BLaER1 treated with 17β-estradiol and CSF1 and Interleukin-3, amounts not matched to agents 10 nM and 100 nM (cell line): ENCODE measurements around the gene WNT5A.

Experiments used
- H3K27ac ChIP-seq, 11 experiments: shearing (Covaris generic); formaldehyde crosslinking; 2 replicates each; pipeline ENCODE4 v1.8.1; 2022
- H3K27me3 ChIP-seq, 11 experiments: shearing (Covaris generic); formaldehyde crosslinking; 2 replicates each; pipeline ENCODE4 v1.8.1; 2022
- H3K36me3 ChIP-seq, 11 experiments: shearing (Covaris generic); formaldehyde crosslinking; 2 replicates each; pipeline ENCODE4 v1.8.1; 2022
- H3K4me1 ChIP-seq, 10 experiments: shearing (Covaris generic); formaldehyde crosslinking; 2 replicates each; pipeline ENCODE4 v1.8.1; 2022
- H3K4me2 ChIP-seq, 11 experiments: shearing (Covaris generic); formaldehyde crosslinking; 2 replicates each; pipeline ENCODE4 v1.8.1; 2022
- H3K4me3 ChIP-seq, 10 experiments: shearing (Covaris generic); formaldehyde crosslinking; 2 replicates each; pipeline ENCODE4 v1.8.1; 2022
- H3K9ac ChIP-seq, 11 experiments: shearing (Covaris generic); formaldehyde crosslinking; 2 replicates each; pipeline ENCODE4 v1.8.1; 2022
- H3K9me3 ChIP-seq, 11 experiments: shearing (Covaris generic); formaldehyde crosslinking; replicated peaks in 1 of 11; 2 replicates each; pipeline ENCODE4 v1.8.1; 2022
- H4K20me1 ChIP-seq, 11 experiments: shearing (Covaris generic); formaldehyde crosslinking; 2 replicates each; pipeline ENCODE4 v1.8.1; 2022
- Cebpa-rat ChIP-seq, 11 experiments: shearing (Covaris generic); IDR thresholded peaks; 2 replicates each; pipeline ENCODE4 v1.8.1; 2022

WNT5A gene

DNA sequence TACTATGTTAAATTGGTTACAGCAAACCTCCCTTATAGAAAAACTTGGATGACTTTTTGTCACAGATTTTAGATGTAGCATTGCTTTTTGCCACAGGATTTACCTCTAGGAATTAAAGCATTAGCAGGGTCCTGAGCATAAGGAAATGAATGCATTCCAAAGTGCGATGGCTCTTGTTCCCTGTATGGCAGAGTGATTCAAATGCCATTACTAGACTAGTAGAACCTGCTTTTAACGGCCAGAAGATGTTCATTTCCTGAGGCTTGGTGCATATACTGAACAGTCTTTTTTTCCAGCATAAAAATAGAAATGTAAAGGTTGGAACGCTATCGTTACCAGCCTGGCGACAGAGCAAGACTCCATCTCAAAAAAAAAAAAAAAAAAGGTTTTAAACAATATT, 59.4 kb downstream of the WNT5A start:
- Histone ChIP-seq H3K27ac (no peak overlapping the region), H3K4me2 (no peak overlapping the region), H3K4me3 (no peak overlapping the region), H3K9ac (no peak overlapping the region), H3K27me3 (no peaks in the 10 kb centered on the region), H3K4me1 (no peaks in the 10 kb centered on the region), H4K20me1 (no peaks in the 10 kb centered on the region), H3K9me3 (peaks cover 0 to 11% (median 0%) of the 10 kb centered on the region in 11 experiments; a peak in 2 of 22 replicates), H3K36me3 (no peaks in the 10 kb centered on the region)
- TF ChIP-seq Cebpa-rat (IDR thresholded peaks at IDR 0.05), result no peak

DNA sequence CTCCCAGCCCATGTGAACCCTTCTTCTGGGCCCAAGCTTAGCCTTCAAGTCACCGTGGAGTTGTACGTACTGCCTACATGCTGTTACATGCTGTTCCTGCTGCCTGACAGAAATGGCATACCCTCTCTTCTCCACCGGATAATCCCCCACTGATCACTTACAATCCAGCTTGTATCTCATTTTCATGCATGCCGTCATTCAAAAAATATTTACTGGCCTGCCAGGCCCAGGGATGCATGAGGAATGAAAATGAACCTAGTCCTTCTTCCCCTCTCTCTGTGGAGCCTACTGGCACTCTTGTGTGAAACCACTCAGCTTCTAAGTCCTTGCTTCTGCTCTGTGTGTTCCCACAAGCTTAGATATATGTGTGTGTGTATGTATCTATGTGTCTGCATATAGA, 60.6 kb downstream of the WNT5A start:
- no peaks in the 10 kb centered on the region for H3K36me3 ChIP-seq
- no peak for TF ChIP-seq Cebpa-rat (IDR thresholded peaks at IDR 0.05)

GRCh38 chr3:55423782-55424181, 63.3 kb downstream of the WNT5A start:
- Histone ChIP-seq H3K27me3 (no peaks in the 10 kb centered on the region), H3K27ac (no peak overlapping the region), H3K36me3 (no peaks in the 10 kb centered on the region), H4K20me1 (no peaks in the 10 kb centered on the region), H3K9ac (no peak overlapping the region), H3K4me3 (no peak overlapping the region), H3K4me2 (no peak overlapping the region), H3K4me1 (no peaks in the 10 kb centered on the region), H3K9me3 (peaks cover 0 to 25% (median 8%) of the 10 kb centered on the region in 11 experiments; a peak in 13 of 22 replicates)
- no peak for TF ChIP-seq Cebpa-rat (IDR thresholded peaks at IDR 0.05)

More for the DNA sequence above, 60.6 kb downstream of the WNT5A start:
- Histone ChIP-seq H3K27ac (no peak overlapping the region), H3K27me3 (no peaks in the 10 kb centered on the region), H3K4me1 (no peaks in the 10 kb centered on the region), H4K20me1 (no peaks in the 10 kb centered on the region), H3K4me2 (no peak overlapping the region), H3K4me3 (no peak overlapping the region), H3K9ac (no peak overlapping the region), H3K9me3 (peaks cover 0 to 11% (median 0%) of the 10 kb centered on the region in 11 experiments; a peak in 3 of 22 replicates)

DNA sequence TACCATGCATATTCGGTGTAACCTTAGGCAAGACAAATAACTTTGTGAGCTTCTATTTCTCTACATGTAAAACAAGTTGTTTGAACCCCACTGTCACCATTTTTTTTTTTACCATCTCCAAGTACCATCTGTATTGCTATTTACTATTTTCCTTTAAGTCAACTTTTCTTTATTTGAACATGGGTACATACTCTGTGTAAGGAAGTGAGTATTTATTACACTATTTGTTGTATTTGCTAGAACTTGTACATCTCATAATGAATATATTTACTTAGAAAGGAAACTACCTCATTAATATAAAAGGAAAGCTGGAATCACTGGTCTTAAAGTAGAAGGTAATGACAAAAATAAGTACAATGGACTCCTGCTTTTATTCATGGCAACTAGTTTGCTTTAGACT, 69.9 kb downstream of the WNT5A start:
- Histone ChIP-seq H3K4me1 (no peaks in the 10 kb centered on the region), H3K9ac (no peak overlapping the region), H3K27me3 (no peaks in the 10 kb centered on the region), H3K4me2 (no peak overlapping the region), H3K36me3 (no peaks in the 10 kb centered on the region), H3K27ac (no peak overlapping the region), H3K9me3 (peaks cover 0 to 21% (median 8%) of the 10 kb centered on the region in 11 experiments; a peak in 12 of 22 replicates), H4K20me1 (no peaks in the 10 kb centered on the region), H3K4me3 (no peak overlapping the region)
- TF ChIP-seq Cebpa-rat (IDR thresholded peaks at IDR 0.05), result no peak

- no peak overlapping the region for H3K27ac ChIP-seq
- H3K4me1 ChIP-seq, result no peaks in the 10 kb centered on the region
- no peak for TF ChIP-seq Cebpa-rat (IDR thresholded peaks at IDR 0.05)
- no peak overlapping the region for H3K4me2 ChIP-seq
- no peak overlapping the region for H3K4me3 ChIP-seq
- no peaks in the 10 kb centered on the region for H3K27me3 ChIP-seq
- H3K9ac ChIP-seq, result no peak overlapping the region
- peaks cover 0 to 21% (median 8%) of the 10 kb centered on the region in 11 experiments; a peak in 12 of 22 replicates for H3K9me3 ChIP-seq
- H4K20me1 ChIP-seq, result no peaks in the 10 kb centered on the region
- no peaks in the 10 kb centered on the region for H3K36me3 ChIP-seq
These were observed 70.7 kb downstream of the WNT5A start for GRCh38 chr3:55416331-55416821.
